Right lobe of liver (tissue), 6 donors: Measurements from ENCODE around the gene PIAS4. TPM values are rescaled to one million over a fixed set of nuclear protein-coding genes. Genes with fewer than 3 reads are reported as not detected.

ENCODE experiments used
- ATAC-seq, 4 donors: fragments of 200-7000 bp; cut with Tn5 transposase; one replicate each; pipeline ENCODE4 v1.9.1; 2020; ENCODE audit warnings: mild to moderate bottlenecking in 4 of 4, moderate library complexity in 4 of 4
- DNase-seq, 3 donors: peaks; one replicate each; pipeline ENCODE4 v3.0.0-alpha.2; 2020
- H3K27ac ChIP-seq, 3 donors: fragments of 200-600 bp; one replicate each; pipeline ENCODE4 v1.8.0; 2022
- H3K27me3 ChIP-seq, 2 donors: fragments of 200-600 bp; one replicate each; pipeline ENCODE4 v1.8.0; 2022
- H3K36me3 ChIP-seq, 4 donors: fragments of 200-600 bp; sonication (generic) in 1 of 4; one replicate each; pipeline versions ENCODE4 v1.5.1 to v1.8.0; 2017 to 2022; ENCODE audit warnings: control low read depth in 1 of 4
- H3K4me1 ChIP-seq, 4 donors: fragments of 200-600 bp; sonication (generic) in 1 of 4; one replicate each; pipeline versions ENCODE4 v1.5.1 to v1.8.0; 2017 to 2022; ENCODE audit warnings: control low read depth in 1 of 4
- H3K4me3 ChIP-seq, 3 donors: fragments of 200-600 bp; one replicate each; pipeline ENCODE4 v1.8.0; 2022
- H3K9me3 ChIP-seq, 4 donors: fragments of 200-600 bp; sonication (generic) in 1 of 4; one replicate each; pipeline versions ENCODE4 v1.5.1 to v1.8.0; 2017 to 2022; ENCODE audit warnings: control low read depth in 1 of 4
- CTCF ChIP-seq, 4 donors: fragments of 200-600 bp in 3 of 4; fragments of 450-650 bp in 1 of 4; IDR thresholded peaks; one replicate each; pipeline versions ENCODE4 v1.5.1 to v1.8.0; 2016 to 2022; ENCODE audit warnings: antibody characterized with exemption in 4 of 4, mild to moderate bottlenecking in 2 of 4
- POLR2A ChIP-seq: fragments of 450-650 bp; IDR thresholded peaks from one replicate; pipeline ENCODE4 v1.6.1; 2017; ENCODE audit warnings: antibody characterized with exemption, mild to moderate bottlenecking
- WGBS: methylation state at CpG from one replicate; pipeline ENCODE4 v1.1.6; 2018; ENCODE audit warnings: low coverage, low lambda C conversion rate; ENCODE audit not compliant: insufficient coverage; ENCODE audit errors: missing lambda C conversion rate; 5-methylcytosine and 5-hydroxymethylcytosine counted together
- intact Hi-C, 2 donors: fragments of 100-400 bp; cut with DNase I; formaldehyde crosslinking; loops; one replicate each; pipeline versions ENCODE4 v1.11.2 to v1.14.1; 2022
- total RNA-seq, 6 experiments: library from RNA; depleted of rRNA in 2 of 6; stranded (reverse); fragments of >200 nt in 2 of 6; fragmentation: NEBNext Ultra II Directional in 3 of 6; extraction: Animal tissue kit (Norgen Biotek cat#: 25700) in 3 of 6; gene quantifications; one replicate each; pipeline versions ENCODE4 v1.1.0 to v1.2.4, GENCODE V29; 2016 to 2023
- donor health status: DM: no; HTN: yes; CAD: no.
- donor health status: DM: no; HTN: no; CAD: no.
- donor health status: DM: no; HTN: no; CAD: no.
- donor health status: DM: no; HTN: yes; CAD: no.
- donor health status: DM: no; HTN: yes; CAD: no.

PIAS4 gene
- total RNA-seq, 6 experiments from 2014 or later: 9.9 to 20.0 (median 14.9) TPM

- 21% methylated on average over 24 of the region's 31 CpGs for WGBS
- TF ChIP-seq POLR2A (no peak), CTCF (IDR thresholded peaks at IDR 0.05) (no peak)
- ATAC-seq (no peak), DNase-seq (peak in 1 of 3 donors; percentile 36)
- Histone ChIP-seq H3K27ac (peak overlapping the region; percentile 79 to 95 (median 94)), H3K27me3 (no peaks in the 10 kb centered on the region), H3K4me3 (peak overlapping the region; percentile 61 to 96 (median 70)), H3K4me1 (peaks cover 0 to 10% (median 3%) of the 10 kb centered on the region in 4 donors), H3K9me3 (no peaks in the 10 kb centered on the region), H3K36me3 (no peaks in the 10 kb centered on the region)
- intact Hi-C loops: loop anchor here (10.0 kb wide), 2 partner anchors 54 to 64 kb away; partner anchors contain the start of gene PIAS4 (in 1 of the 2)
These were observed 60.8 kb downstream of the PIAS4 start for GRCh38 chr19:4068047-4068966.

GRCh38 chr19:4069331-4069959 lies 61.9 kb downstream of the PIAS4 start:
- TF ChIP-seq CTCF (IDR thresholded peaks at IDR 0.05) (no peak), POLR2A (no peak)
- WGBS: 53% methylated on average over 5 of the region's 12 CpGs
- no peaks in the 10 kb centered on the region for H3K9me3 ChIP-seq
- H3K4me3 ChIP-seq: no peak overlapping the region
- peak in 1 of 3 donors; percentile 56 for DNase-seq
- H3K36me3 ChIP-seq: no peaks in the 10 kb centered on the region
- intact Hi-C loops: loop anchor here (10.0 kb wide), 2 partner anchors 55 to 65 kb away; partner anchors contain the start of gene PIAS4 (in 1 of the 2)
- peaks cover 0 to 6% (median 0%) of the 10 kb centered on the region in 4 donors for H3K4me1 ChIP-seq
- no peak for ATAC-seq
- no peak overlapping the region for H3K27ac ChIP-seq
- no peaks in the 10 kb centered on the region for H3K27me3 ChIP-seq

DNA sequence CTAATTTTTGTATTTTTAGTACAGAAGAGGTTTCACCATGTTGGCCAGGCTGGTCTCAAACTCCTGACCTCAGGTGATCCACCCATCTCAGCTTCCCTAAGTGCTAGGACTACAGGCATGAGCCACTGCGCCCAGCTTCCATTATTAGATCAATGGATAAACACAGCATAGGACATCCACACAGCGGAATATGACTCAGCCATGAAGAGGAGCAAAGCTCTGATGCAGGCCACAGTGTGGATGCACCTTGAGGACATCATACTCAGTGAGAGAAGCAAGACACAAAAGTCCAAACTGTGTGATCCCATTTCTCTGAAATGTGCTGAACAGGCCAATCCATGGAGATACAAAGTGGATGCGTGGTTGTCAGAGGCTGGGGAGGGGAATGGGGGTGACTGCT lies 64.1 kb downstream of the PIAS4 start:
- intact Hi-C loops: no loop called here
- H3K4me1 ChIP-seq: peaks cover 0 to 6% (median 1%) of the 10 kb centered on the region in 4 donors
- H3K4me3 ChIP-seq: no peak overlapping the region
- 96% methylated on average over 3 of the region's 3 CpGs for WGBS
- H3K36me3 ChIP-seq: no peaks in the 10 kb centered on the region
- H3K9me3 ChIP-seq: no peaks in the 10 kb centered on the region
- no peak overlapping the region for H3K27ac ChIP-seq
- no peak for ATAC-seq
- TF ChIP-seq CTCF (IDR thresholded peaks at IDR 0.05) (no peak), POLR2A (no peak)
- no peak for DNase-seq
- no peaks in the 10 kb centered on the region for H3K27me3 ChIP-seq

DNA sequence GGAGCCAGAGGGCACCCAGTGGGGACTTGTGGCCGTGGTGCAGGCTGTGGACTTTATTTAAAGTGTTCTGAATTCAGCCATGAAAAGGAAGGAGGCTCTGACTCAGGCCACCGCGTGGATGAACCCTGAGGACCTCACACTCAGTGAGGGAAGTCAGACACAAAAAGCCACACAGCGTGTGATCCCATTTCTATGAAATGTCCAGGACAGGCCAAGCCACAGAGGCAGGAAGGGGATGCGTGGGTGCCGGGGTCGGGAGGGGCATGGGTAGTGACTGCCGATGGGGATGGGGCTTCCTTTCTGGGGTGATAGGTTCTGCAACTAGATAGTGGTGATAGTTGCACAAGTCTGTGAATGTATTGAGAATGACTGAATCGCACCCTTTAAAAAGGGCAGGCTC lies 67.8 kb downstream of the PIAS4 start:
- DNase-seq (no peak), ATAC-seq (peak in 2 of 4 donors; percentile 49 to 53)
- TF ChIP-seq POLR2A: no peak
- no peak for TF ChIP-seq CTCF (IDR thresholded peaks at IDR 0.05)
- Histone ChIP-seq H3K27me3 (no peaks in the 10 kb centered on the region), H3K9me3 (no peaks in the 10 kb centered on the region), H3K27ac (peak overlapping the region in 1 of 3 donors; percentile 33), H3K4me3 (no peak overlapping the region), H3K4me1 (peaks cover 0 to 14% (median 8%) of the 10 kb centered on the region in 4 donors), H3K36me3 (no peaks in the 10 kb centered on the region)
- intact Hi-C loops: no loop called here
- WGBS: 37% methylated on average over 6 of the region's 9 CpGs
